ENCODE measurements around the gene CA4. TPM values are rescaled to one million over a fixed set of nuclear protein-coding genes. Genes with fewer than 3 reads are reported as not detected.

Gene CA4
- total and polyA plus RNA-seq, 2 donors (not counting 1 experiment from before 2014, with no cell fraction given): not detected

DNA sequence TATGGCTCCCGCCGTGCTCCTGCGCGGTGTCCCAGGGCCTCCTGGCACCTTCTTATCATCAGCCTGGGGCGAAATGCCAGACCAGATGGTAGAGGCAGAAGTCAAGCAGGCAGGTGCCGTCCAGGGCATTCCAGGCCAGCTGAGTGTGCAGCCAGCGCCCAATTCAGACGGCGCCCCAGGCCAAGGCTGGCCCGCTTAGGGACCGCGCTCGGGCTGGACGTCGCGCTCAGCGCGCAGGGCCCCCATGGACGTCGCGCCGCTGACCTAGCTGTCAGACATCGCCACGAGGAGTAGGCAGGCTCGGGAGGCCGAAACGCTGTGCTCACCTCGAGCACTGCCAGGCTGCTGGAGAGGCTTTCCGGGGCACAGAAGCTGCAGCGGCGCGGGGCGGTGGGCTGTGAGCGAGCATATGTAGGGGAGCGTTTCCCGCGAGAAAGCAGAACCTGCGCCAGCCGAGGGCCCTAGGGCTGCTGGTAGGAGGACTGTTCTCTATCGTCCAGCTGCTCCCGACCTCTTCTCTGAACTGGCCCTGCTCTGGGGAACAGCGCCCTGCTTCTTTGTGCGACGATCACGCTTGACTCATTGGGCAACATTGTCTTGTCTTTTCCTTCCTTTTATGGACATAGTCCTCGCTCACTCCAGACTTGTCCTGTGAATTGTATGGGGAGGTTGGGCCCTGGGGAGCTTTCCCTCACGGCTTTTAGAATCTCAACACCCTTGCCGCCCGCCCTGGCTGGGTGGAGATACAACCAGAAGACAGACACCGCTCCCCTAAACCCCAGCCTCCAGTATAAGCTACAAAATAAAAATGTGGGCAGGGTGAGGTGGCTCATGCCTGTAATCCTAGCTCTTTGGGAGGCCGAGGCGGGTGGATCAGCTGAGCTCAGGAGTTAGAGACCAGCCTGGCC is 8.4 kb upstream of the CA4 start:
- H4K20me1 ChIP-seq (ENCODE audit: control insufficient read depth, insufficient read depth, low read length, poor library complexity, severe bottlenecking): no peaks in the 10 kb centered on the region
- H3K4me3 ChIP-seq (ENCODE audit: control extremely low read depth in 1 of 5, extremely low read depth in 1 of 5, insufficient read depth in 1 of 5, low read depth in 2 of 5, low read length in 4 of 5): no peak overlapping the region
- H3K79me2 ChIP-seq (ENCODE audit: control insufficient read depth, insufficient read depth, low read length): no peaks in the 10 kb centered on the region
- intact Hi-C loops (cut with micrococcal nuclease): no loop called here
- no peak overlapping the region for H3K27ac ChIP-seq (ENCODE audit: low read length in 2 of 2)
- no peak for DNase-seq
- peaks cover 33 to 46% of the 10 kb centered on the region in 2 donors for H3K4me1 ChIP-seq (ENCODE audit: control insufficient read depth in 2 of 2, insufficient read depth in 2 of 2, low read length in 2 of 2)
- no peaks in the 10 kb centered on the region for H3K36me3 ChIP-seq (replicated peaks in 1 of 2; ENCODE audit: control extremely low read depth in 1 of 2, control insufficient read depth in 1 of 2, extremely low read depth in 1 of 2, insufficient read depth in 2 of 2, low read length in 1 of 2)
- H3K4me1 Mint-ChIP-seq: peaks cover 37% of the 10 kb centered on the region
- POLR2A ChIA-PET: interaction anchor here (1.1 kb wide), 1 partner anchor 63 kb away, joined by 9 read pairs; the partner anchor contains the start of gene HEATR6
- WGBS (ENCODE audit: insufficient coverage): 14% methylated on average over 44 of the region's 52 CpGs
- no peak overlapping the region for H3K27ac Mint-ChIP-seq
- H3K9me3 ChIP-seq (ENCODE audit: control extremely low read depth in 1 of 3, control insufficient read depth in 2 of 3, insufficient read depth in 1 of 3, low read length in 2 of 3): peaks cover 0 to 34% (median 0%) of the 10 kb centered on the region in 3 donors
- H3K9ac ChIP-seq (ENCODE audit: low read length): no peak overlapping the region
- peak; percentile 66 for TF ChIP-seq EZH2 (IDR thresholded peaks at IDR 0.05; ENCODE audit: borderline replicate concordance, insufficient read depth, low read depth, low read length, poor library complexity, severe bottlenecking)
- TF ChIP-seq, protein P1, sequence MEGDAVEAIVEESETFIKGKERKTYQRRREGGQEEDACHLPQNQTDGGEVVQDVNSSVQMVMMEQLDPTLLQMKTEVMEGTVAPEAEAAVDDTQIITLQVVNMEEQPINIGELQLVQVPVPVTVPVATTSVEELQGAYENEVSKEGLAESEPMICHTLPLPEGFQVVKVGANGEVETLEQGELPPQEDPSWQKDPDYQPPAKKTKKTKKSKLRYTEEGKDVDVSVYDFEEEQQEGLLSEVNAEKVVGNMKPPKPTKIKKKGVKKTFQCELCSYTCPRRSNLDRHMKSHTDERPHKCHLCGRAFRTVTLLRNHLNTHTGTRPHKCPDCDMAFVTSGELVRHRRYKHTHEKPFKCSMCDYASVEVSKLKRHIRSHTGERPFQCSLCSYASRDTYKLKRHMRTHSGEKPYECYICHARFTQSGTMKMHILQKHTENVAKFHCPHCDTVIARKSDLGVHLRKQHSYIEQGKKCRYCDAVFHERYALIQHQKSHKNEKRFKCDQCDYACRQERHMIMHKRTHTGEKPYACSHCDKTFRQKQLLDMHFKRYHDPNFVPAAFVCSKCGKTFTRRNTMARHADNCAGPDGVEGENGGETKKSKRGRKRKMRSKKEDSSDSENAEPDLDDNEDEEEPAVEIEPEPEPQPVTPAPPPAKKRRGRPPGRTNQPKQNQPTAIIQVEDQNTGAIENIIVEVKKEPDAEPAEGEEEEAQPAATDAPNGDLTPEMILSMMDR (IDR thresholded peaks at IDR 0.05): no peak
- peaks cover 53% of the 10 kb centered on the region for H3K27me3 Mint-ChIP-seq
- no peak overlapping the region for H2AFZ ChIP-seq (ENCODE audit: insufficient read depth, low read depth, low read length, poor library complexity, severe bottlenecking)
- H3K27me3 ChIP-seq (replicated peaks in 1 of 4; ENCODE audit: control extremely low read depth in 1 of 4, control insufficient read depth in 3 of 4, insufficient read depth in 4 of 4, low read length in 3 of 4): peaks cover 0 to 69% (median 35%) of the 10 kb centered on the region in 4 experiments
- no peaks in the 10 kb centered on the region for H3K9me3 Mint-ChIP-seq (ENCODE audit: insufficient read depth)
- CTCF ChIA-PET: interaction anchor here (0.6 to 2.5 kb wide), 7 partner anchors 9 to 428 kb away, joined by 3 to 8 read pairs (median 5); partner anchors contain the start of gene CA4
- ATAC-seq (ENCODE audit: low read depth): no peak
- H3K4me2 ChIP-seq (replicated peaks; ENCODE audit: low read depth, low read length, poor library complexity, severe bottlenecking): peak overlapping the region; percentile 24
- no peak overlapping the region for H3K4me3 Mint-ChIP-seq
